Duodenal mucosa (tissue), 2 donors: ENCODE data around the gene ZNF789.
A peak's percentile ranks its signal among the peaks of the same experiment; 100 is the strongest.
"Not testable (repeated sequence)": the region's sequence is repeated elsewhere in the genome, so short reads cannot be mapped to it uniquely, and the experiment has no call there.

ENCODE experiments used
- H3K27ac ChIP-seq: one replicate; pipeline ENCODE4 v1.7.0; 2013; ENCODE audit warnings: low read depth, low read length
- H3K27me3 ChIP-seq, 2 donors: one replicate each; pipeline ENCODE4 v1.7.0; 2013; ENCODE audit warnings: low read length in 2 of 2, control low read depth in 1 of 2; ENCODE audit not compliant: insufficient read depth in 2 of 2, control insufficient read depth in 1 of 2
- H3K36me3 ChIP-seq, 2 donors: one replicate each; pipeline ENCODE4 v1.7.0; 2013; ENCODE audit warnings: low read length in 2 of 2, control low read depth in 1 of 2; ENCODE audit not compliant: insufficient read depth in 2 of 2, control insufficient read depth in 1 of 2
- H3K4me1 ChIP-seq, 2 donors: one replicate each; pipeline ENCODE4 v1.7.0; 2013; ENCODE audit warnings: low read length in 2 of 2, control low read depth in 1 of 2; ENCODE audit not compliant: insufficient read depth in 2 of 2, control insufficient read depth in 1 of 2
- H3K4me3 ChIP-seq, 2 donors: one replicate each; pipeline ENCODE4 v1.7.0; 2013; ENCODE audit warnings: low read length in 2 of 2, low read depth in 1 of 2
- H3K9ac ChIP-seq, 2 donors: one replicate each; pipeline ENCODE4 v1.7.0; 2013; ENCODE audit warnings: low read length in 2 of 2, low read depth in 1 of 2
- H3K9me3 ChIP-seq, 2 donors: one replicate each; pipeline ENCODE4 v1.7.0; 2013; ENCODE audit warnings: low read length in 2 of 2, control low read depth in 1 of 2; ENCODE audit not compliant: control insufficient read depth in 1 of 2

ZNF789 gene

GRCh38 chr7:99472561-99473314, at the start of gene ZNF789:
TSS of gene ZNF789 (plus strand) at chr7:99472890. CDS start at chr7:99476457, 3,567 bp downstream.
- peaks cover 0 to 4% of the 10 kb centered on the region in 2 donors for H3K36me3 ChIP-seq
- peaks cover 8 to 9% of the 10 kb centered on the region in 2 donors for H3K4me1 ChIP-seq
- no peaks in the 10 kb centered on the region for H3K9me3 ChIP-seq
- peak within 1 kb of the TSS; percentile 70 for H3K27ac ChIP-seq
- H3K27me3 ChIP-seq = no peaks in the 10 kb centered on the region
- peak within 1 kb of the TSS; percentile 81 to 82 for H3K9ac ChIP-seq
- H3K4me3 ChIP-seq = peak within 1 kb of the TSS; percentile 95 to 96

DNA sequence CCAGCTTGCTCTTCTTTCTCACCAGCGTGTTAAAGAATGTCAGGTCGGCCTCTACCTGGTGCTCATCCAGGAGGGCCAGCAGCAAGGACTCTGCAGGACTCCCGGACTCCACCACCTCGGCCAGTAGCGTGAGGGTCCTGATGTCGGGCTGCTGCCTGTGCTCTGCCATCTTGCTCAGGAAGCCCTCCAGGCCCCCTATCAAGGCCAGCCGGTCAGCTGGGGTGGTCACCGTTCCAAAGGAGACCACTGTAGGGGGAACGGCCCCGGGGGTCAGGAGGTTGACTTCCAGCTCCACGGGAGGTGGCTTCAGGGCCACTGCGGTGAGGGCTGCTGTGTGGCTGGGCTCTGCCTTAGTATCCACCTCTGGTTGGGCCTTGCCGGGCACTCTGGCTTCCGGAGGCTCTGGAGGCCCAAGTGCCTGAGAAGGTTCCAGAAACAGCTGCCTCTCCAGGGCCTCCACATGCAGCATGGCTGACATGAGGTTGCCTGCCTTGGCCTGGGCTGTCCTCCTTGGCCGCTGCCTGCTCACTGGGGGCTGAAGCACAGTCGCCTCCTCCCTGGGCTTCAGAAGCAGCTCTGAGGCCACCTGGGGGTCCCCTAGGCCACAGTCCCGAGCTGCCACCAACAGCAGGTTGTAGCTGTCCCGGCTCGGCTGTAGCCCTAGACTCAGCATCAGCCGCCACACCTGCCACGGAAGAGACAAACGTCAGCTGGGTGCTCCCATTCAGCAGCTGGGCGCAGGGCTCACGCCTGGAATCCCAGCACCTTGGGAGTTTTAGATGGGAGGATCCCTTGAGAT, 47.6 kb upstream of the ZNF789 start:
- Histone ChIP-seq H3K4me3 (no peak overlapping the region), H3K27me3 (no peaks in the 10 kb centered on the region), H3K9ac (no peak overlapping the region), H3K36me3 (peaks cover 27 to 61% of the 10 kb centered on the region in 2 donors), H3K4me1 (no peaks in the 10 kb centered on the region), H3K9me3 (no peaks in the 10 kb centered on the region), H3K27ac (no peak overlapping the region)

DNA sequence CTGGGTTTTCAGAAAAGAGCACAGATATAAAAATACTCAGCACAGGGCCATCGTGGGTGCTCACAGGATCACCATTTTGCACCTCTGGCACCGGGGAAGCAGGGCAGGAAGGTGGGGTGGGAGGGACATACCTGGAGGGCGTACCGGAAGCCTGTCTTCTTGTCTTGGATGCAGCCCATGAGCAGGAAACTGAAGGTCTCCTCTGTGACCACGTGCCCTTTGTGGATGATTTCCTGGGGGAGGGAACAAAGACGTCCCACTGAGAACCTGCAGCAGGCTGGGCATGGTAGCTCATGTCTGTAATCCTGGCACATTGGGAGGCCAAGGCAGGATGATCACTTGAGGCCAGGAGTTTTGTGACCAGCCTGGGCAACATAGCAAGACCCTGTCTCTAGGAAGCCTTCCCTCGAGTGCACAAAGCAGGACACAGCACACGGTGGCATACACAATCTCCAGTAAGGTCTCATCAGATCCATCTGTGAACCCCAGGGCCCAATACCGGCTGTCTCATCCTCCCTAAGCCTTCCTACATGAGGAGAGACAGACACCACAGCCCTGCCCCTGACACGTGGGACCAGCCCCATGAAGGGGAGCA, 43.6 kb upstream of the ZNF789 start:
- no peak overlapping the region for H3K27ac ChIP-seq
- H3K9ac ChIP-seq = no peak overlapping the region
- peaks cover 19 to 60% of the 10 kb centered on the region in 2 donors for H3K36me3 ChIP-seq
- H3K4me3 ChIP-seq = no peak overlapping the region
- no peaks in the 10 kb centered on the region for H3K9me3 ChIP-seq
- H3K27me3 ChIP-seq = no peaks in the 10 kb centered on the region
- no peaks in the 10 kb centered on the region for H3K4me1 ChIP-seq

DNA sequence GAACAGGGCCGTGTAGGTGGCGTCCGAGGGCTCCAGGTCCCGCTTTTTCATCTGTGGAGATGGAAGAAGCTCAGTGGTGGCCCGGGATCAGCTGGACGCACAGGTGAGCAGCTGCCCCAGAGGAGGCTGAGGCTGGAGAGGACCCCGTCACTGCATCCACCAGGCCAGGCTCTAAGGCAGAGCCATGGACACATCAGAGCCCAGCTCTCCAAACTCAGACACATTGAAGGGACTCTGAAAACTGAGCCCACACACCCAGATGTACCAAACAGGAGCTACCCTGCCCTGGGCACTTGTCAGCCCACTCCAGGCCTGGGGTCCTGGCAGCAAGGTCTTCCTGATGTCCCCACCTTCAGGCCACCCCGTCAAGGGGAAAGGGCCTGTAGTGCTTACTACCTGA, 42.9 kb upstream of the ZNF789 start:
- H3K4me1 ChIP-seq = no peaks in the 10 kb centered on the region
- no peak overlapping the region for H3K9ac ChIP-seq
- H3K9me3 ChIP-seq = no peaks in the 10 kb centered on the region
- H3K36me3 ChIP-seq = peaks cover 14 to 59% of the 10 kb centered on the region in 2 donors
- no peak overlapping the region for H3K27ac ChIP-seq
- H3K4me3 ChIP-seq = no peak overlapping the region
- H3K27me3 ChIP-seq = no peaks in the 10 kb centered on the region

DNA sequence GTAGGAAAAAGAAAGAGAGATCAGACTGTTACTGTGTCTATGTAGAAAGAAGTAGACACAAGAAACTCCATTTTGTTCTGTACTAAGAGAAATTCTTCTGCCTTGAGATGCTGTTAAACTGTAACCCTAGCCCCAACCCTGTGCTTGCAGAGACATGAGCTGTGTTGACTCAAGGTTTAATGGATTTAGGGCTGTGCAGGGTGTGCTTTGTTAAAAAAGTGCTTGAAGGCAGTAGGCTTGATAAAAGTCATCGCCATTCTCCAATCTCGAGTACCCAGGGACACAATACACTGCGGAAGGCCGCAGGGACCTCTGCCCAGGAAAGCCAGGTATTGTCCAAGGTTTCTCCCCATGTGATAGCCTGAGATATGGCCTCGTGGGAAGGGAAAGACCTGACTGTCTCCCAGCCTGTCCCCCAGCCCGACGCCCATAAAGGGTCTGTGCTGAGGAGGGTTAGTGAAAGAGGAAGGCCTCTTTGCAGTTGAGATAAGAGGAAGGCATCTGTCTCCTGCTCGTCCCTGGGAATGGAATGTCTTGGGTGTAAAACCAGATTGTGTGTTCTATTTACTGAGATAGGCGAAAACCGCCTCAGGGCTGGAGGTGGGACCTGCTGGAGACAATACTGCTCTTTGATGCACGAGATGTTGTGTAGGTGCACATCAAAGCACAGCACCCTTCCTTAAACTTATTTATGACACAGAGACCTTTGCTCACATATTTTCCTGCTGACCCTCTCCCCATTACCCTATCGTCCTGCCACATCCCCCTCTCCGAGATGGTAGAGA, 40.7 kb upstream of the ZNF789 start:
- not testable (repeated sequence) for H3K9ac ChIP-seq, H3K4me1 ChIP-seq, H3K27ac ChIP-seq, H3K4me3 ChIP-seq, H3K27me3 ChIP-seq, H3K9me3 ChIP-seq
- peaks cover 14 to 55% of the 10 kb centered on the region in 2 donors for H3K36me3 ChIP-seq

- H3K9ac ChIP-seq = no peak overlapping the region
- H3K27me3 ChIP-seq = no peaks in the 10 kb centered on the region
- H3K27ac ChIP-seq = no peak overlapping the region
- H3K9me3 ChIP-seq = no peaks in the 10 kb centered on the region
- peaks cover 0 to 7% of the 10 kb centered on the region in 2 donors for H3K4me1 ChIP-seq
- H3K36me3 ChIP-seq = peaks cover 14 to 55% of the 10 kb centered on the region in 2 donors
- H3K4me3 ChIP-seq = no peak overlapping the region
Measured at GRCh38 chr7:99433158-99433557, 39.5 kb upstream of the ZNF789 start.

DNA sequence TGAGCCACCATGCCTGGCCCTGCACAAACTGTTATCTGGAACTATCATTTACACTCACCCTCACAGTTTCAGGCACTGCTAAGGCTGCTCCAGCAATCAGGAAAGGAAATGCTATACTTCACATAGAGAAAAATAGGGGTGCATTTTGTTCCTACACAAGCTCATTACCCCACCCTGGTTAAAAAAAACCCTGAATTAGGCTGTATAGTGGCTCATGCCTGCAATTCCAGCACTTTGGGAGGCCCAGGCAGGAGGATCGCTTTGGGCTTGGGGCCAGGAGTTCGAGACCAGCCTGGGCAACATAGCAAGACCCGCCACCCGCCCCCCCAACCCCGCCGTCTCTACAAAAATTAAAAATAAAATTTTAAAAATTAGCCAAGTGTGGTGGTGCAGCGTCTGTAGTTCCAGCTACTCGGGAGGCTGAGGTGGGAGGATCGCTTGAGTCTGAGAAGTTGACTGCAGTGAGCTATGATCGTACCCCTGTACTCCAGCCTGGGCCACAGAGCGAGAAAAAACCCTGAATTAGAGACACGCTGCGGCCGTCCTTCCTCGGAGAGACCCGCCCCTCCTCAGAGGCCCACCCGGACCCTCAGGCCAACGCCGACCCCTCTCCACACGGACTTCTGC, 34.6 kb upstream of the ZNF789 start:
- peak overlapping the region; percentile 76 to 95 for H3K4me3 ChIP-seq
- H3K9ac ChIP-seq = peak overlapping the region; percentile 69 to 87
- H3K4me1 ChIP-seq = peaks cover 9 to 19% of the 10 kb centered on the region in 2 donors
- H3K9me3 ChIP-seq = no peaks in the 10 kb centered on the region
- peak overlapping the region; percentile 47 for H3K27ac ChIP-seq
- H3K36me3 ChIP-seq = peaks cover 2 to 20% of the 10 kb centered on the region in 2 donors
- H3K27me3 ChIP-seq = no peaks in the 10 kb centered on the region

DNA sequence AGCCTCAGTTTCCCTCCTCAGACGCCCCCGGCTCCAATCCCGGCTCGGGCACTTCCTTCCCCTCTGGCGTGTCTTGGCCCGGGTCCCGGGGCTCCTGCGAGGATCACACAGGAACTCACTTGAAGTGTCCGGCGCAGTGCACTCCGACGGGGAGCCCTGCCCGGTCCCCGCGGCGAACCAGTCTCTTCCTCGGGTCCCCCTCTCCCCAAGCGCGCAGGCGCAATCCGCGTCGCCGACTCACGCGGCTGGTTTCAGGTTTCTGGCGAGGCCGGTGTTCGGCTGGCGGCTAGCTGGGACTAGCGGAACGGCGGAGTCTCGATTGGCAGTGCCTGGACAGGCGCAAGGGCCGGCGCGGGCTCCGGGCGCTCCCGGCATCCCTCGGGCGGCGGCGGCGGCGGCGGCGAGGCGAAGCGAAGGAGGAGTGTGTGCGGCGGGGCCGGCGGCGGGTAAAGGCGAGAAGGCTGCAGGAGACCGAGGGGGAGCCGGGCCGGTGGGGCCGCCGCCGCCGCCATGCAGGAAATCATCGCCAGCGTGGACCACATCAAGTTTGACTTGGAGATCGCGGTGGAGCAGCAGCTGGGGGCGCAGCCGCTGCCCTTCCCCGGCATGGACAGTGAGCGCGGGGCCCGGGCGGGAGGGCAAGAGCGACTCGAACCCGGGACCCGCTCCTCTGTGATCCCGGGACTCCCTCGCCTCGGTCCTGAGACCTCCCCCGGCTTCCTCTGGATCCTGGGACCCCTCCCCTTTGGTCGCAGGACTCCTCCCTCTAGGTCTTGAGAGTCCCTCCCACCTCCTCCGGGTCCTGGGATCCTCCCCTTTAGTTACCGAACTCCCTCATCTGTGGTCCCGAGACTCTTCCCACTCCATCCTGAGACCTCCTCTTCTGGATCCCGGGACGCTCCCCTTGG, 33.9 kb upstream of the ZNF789 start, which contains the start of the genes CPSF4 and PTCD1:
Gene CPSF4 (plus strand): TSS at position 371 of the 908 bp plus-strand sequence. CDS start 140 bp downstream, at position 511.
Gene PTCD1 (minus strand): TSS at position 226 of the 908 bp plus-strand sequence. CDS start 3,556 bp downstream, outside the sequence.
- H3K9ac ChIP-seq = peak within 1 kb of the TSS; percentile 69 to 87
- peak within 1 kb of the TSS; percentile 47 for H3K27ac ChIP-seq
- H3K27me3 ChIP-seq = no peaks in the 10 kb centered on the region
- H3K4me3 ChIP-seq = peak within 1 kb of the TSS; percentile 76 to 95
- peaks cover 9 to 19% of the 10 kb centered on the region in 2 donors for H3K4me1 ChIP-seq
- H3K9me3 ChIP-seq = no peaks in the 10 kb centered on the region
- H3K36me3 ChIP-seq = peaks cover 2 to 12% of the 10 kb centered on the region in 2 donors
